SK-N-SH treated with all-trans-retinoic acid at 6 μM for 48 hours (cell line): ENCODE data around the gene SERPINB1.

Experiments
- ATAC-seq: fragments of 200-7000 bp; cut with Tn5 transposase; 3 replicates; pipeline ENCODE4 v1.9.1; 2020; ENCODE audit warnings: mild to moderate bottlenecking, moderate library complexity
- CREB5 ChIP-seq: fragments of 250-450 bp; sonication (Bioruptor Pico); IDR thresholded peaks from 2 replicates; pipeline ENCODE4 v1.5.1; 2020; ENCODE audit warnings: low read depth, mild to moderate bottlenecking, moderate library complexity
- CSDC2 ChIP-seq: fragments of 250-450 bp; sonication (Bioruptor Pico); IDR thresholded peaks from 2 replicates; pipeline ENCODE4 v1.5.0; 2020; ENCODE audit warnings: mild to moderate bottlenecking, moderate library complexity
- GLIS3 ChIP-seq: fragments of 250-450 bp; sonication (Bioruptor Pico); IDR thresholded peaks from 2 replicates; pipeline ENCODE4 v1.5.0; 2020; ENCODE audit warnings: mild to moderate bottlenecking, moderate library complexity
- POU6F1 ChIP-seq: fragments of 250-450 bp; sonication (Bioruptor Pico); IDR thresholded peaks from 2 replicates; pipeline ENCODE4 v1.8.0; 2021; ENCODE audit warnings: low read depth, mild to moderate bottlenecking, moderate library complexity, borderline replicate concordance
- RARB ChIP-seq: fragments of 250-450 bp; sonication (Bioruptor Pico); IDR thresholded peaks from 2 replicates; pipeline ENCODE4 v1.8.0; 2021; ENCODE audit warnings: mild to moderate bottlenecking, moderate library complexity
- SNAI2 ChIP-seq: fragments of 250-450 bp; sonication (Bioruptor Pico); IDR thresholded peaks from 2 replicates; pipeline ENCODE4 v1.5.0; 2020; ENCODE audit warnings: mild to moderate bottlenecking, moderate library complexity
- TCF4 ChIP-seq: fragments of 250-450 bp; sonication (Bioruptor Pico); IDR thresholded peaks from 2 replicates; pipeline ENCODE4 v1.8.0; 2021; ENCODE audit warnings: mild to moderate bottlenecking, moderate library complexity, borderline replicate concordance
- TOX ChIP-seq: fragments of 250-450 bp; sonication (Bioruptor Pico); IDR thresholded peaks from 2 replicates; pipeline ENCODE4 v1.8.0; 2021; ENCODE audit warnings: mild to moderate bottlenecking, moderate library complexity, borderline replicate concordance
- TSHZ2 ChIP-seq: fragments of 250-450 bp; sonication (Bioruptor Pico); IDR thresholded peaks from 2 replicates; pipeline ENCODE4 v1.5.0; 2020; ENCODE audit warnings: mild to moderate bottlenecking, moderate library complexity
- ZC3H10 ChIP-seq: fragments of 250-450 bp; sonication (Bioruptor Pico); IDR thresholded peaks from 2 replicates; pipeline ENCODE4 v1.5.1; 2021; ENCODE audit warnings: mild to moderate bottlenecking, moderate library complexity
- ZFP30 ChIP-seq: fragments of 450-650 bp; formaldehyde crosslinking; IDR thresholded peaks from 2 replicates; pipeline ENCODE4 v1.5.0; 2022; ENCODE audit warnings: mild to moderate bottlenecking, moderate library complexity
- ZNF565 ChIP-seq: fragments of 450-650 bp; formaldehyde crosslinking; conservative IDR thresholded peaks from 2 replicates; pipeline ENCODE4 v1.5.0; 2020; ENCODE audit warnings: low read depth, mild to moderate bottlenecking, moderate library complexity
- ZNF70 ChIP-seq: fragments of 450-650 bp; formaldehyde crosslinking; IDR thresholded peaks from 2 replicates; pipeline ENCODE4 v1.5.0; 2020; ENCODE audit warnings: mild to moderate bottlenecking, moderate library complexity
- ZNF8 ChIP-seq: fragments of 450-650 bp; formaldehyde crosslinking; IDR thresholded peaks from 2 replicates; pipeline ENCODE4 v1.5.0; 2020; ENCODE audit warnings: mild to moderate bottlenecking, moderate library complexity

Gene SERPINB1

GRCh38 chr6:2828629-2829028, 13.0 kb downstream of the SERPINB1 start:
- no peak for TF ChIP-seq CSDC2 (CRISPR knock-in tag)
- no peak for TF ChIP-seq RARB (CRISPR knock-in tag)
- TF ChIP-seq ZNF565 (CRISPR knock-in tag) = no peak
- TF ChIP-seq ZNF70 (CRISPR knock-in tag) = no peak
- no peak for TF ChIP-seq CREB5 (CRISPR knock-in tag)
- TF ChIP-seq ZFP30 (CRISPR knock-in tag) = no peak
- TF ChIP-seq, all 23 proteins: peak for 0
- ATAC-seq = no peak

- TF ChIP-seq SNAI2 = no peak
- TF ChIP-seq RARB (CRISPR knock-in tag) = no peak
- no peak for TF ChIP-seq POU6F1 (CRISPR knock-in tag)
- no peak for ATAC-seq
Measured at GRCh38 chr6:2827142-2827541, 14.5 kb downstream of the SERPINB1 start.

GRCh38 chr6:2826131-2826530, 15.5 kb downstream of the SERPINB1 start:
- no peak for TF ChIP-seq ZNF565 (CRISPR knock-in tag)
- no peak for ATAC-seq

- TF ChIP-seq RARB (CRISPR knock-in tag) = no peak
- no peak for TF ChIP-seq TSHZ2 (CRISPR knock-in tag)
- TF ChIP-seq ZNF8 (CRISPR knock-in tag) = no peak
- TF ChIP-seq TOX (CRISPR knock-in tag) = no peak
- no peak for TF ChIP-seq TCF4 (CRISPR knock-in tag)
- no peak for TF ChIP-seq ZC3H10 (CRISPR knock-in tag)
- TF ChIP-seq SNAI2 = no peak
- no peak for TF ChIP-seq ZFP30 (CRISPR knock-in tag)
- TF ChIP-seq ZNF70 (CRISPR knock-in tag) = no peak
- TF ChIP-seq, all 23 proteins: peak for 0
- no peak for ATAC-seq
Measured at GRCh38 chr6:2823104-2823850, 18.4 kb downstream of the SERPINB1 start.

- no peak for TF ChIP-seq POU6F1 (CRISPR knock-in tag)
- TF ChIP-seq SNAI2 = no peak
- TF ChIP-seq GLIS3 (CRISPR knock-in tag) = no peak
- ATAC-seq = no peak
Measured at GRCh38 chr6:2821554-2821953, 20.1 kb downstream of the SERPINB1 start.

GRCh38 chr6:2820415-2820814, 21.2 kb downstream of the SERPINB1 start:
- ATAC-seq = no peak
- TF ChIP-seq GLIS3 (CRISPR knock-in tag) = no peak
- TF ChIP-seq ZNF565 (CRISPR knock-in tag) = no peak
- TF ChIP-seq TCF4 (CRISPR knock-in tag) = no peak
